HG02642 (cell line): ENCODE results near the gene ADSS2.
"Not testable (repeated sequence)": the region's sequence is repeated elsewhere in the genome, so short reads cannot be mapped to it uniquely, and the experiment has no call there.

ENCODE experiments used
- ATAC-seq: cut with Tn5 transposase; IDR thresholded peaks from one replicate; pipeline ENCODE4 v1.9.1; 2021; ENCODE audit warnings: mild to moderate bottlenecking; ENCODE audit not compliant: unreplicated experiment, poor library complexity

ADSS2 gene

GRCh38 chr1:244451539-244451950 is at the start of gene ADSS2:
ADSS2 (minus strand) TSS chr1:244451909; CDS start chr1:244451817, 92 bp downstream.
- ATAC-seq = no peak

GRCh38 chr1:244500515-244500914 is 48.8 kb upstream of the ADSS2 start:
- ATAC-seq = not testable (repeated sequence)

- not testable (repeated sequence) for ATAC-seq
Observed at GRCh38 chr1:244499484-244499883, 47.8 kb upstream of the ADSS2 start.

- no peak for ATAC-seq
Observed at GRCh38 chr1:244497805-244498204, 46.1 kb upstream of the ADSS2 start.

GRCh38 chr1:244496186-244496585 is 44.5 kb upstream of the ADSS2 start:
- ATAC-seq = no peak

GRCh38 chr1:244494653-244495052 is 42.9 kb upstream of the ADSS2 start:
- no peak for ATAC-seq

GRCh38 chr1:244484971-244485370 is 33.3 kb upstream of the ADSS2 start:
- not testable (repeated sequence) for ATAC-seq

- no peak for ATAC-seq
Observed at GRCh38 chr1:244473059-244473605, 21.4 kb upstream of the ADSS2 start.

- ATAC-seq = no peak
Observed at GRCh38 chr1:244466724-244467123, 15.0 kb upstream of the ADSS2 start.

GRCh38 chr1:244461245-244462071 is 9.7 kb upstream of the ADSS2 start, which contains the start of gene CATSPERE:
CATSPERE (plus strand) TSS chr1:244461273; CDS start chr1:244461430, 157 bp downstream.
- peak; percentile 99 for ATAC-seq

GRCh38 chr1:244460197-244460596 is 8.5 kb upstream of the ADSS2 start:
- ATAC-seq = no peak

- ATAC-seq = no peak
Observed at GRCh38 chr1:244458781-244459180, 7.1 kb upstream of the ADSS2 start.

GRCh38 chr1:244456586-244456985 is 4.9 kb upstream of the ADSS2 start:
- no peak for ATAC-seq

- no peak for ATAC-seq
Observed at GRCh38 chr1:244454412-244454811, 2.7 kb upstream of the ADSS2 start.

- ATAC-seq = peak; percentile 95
Observed at GRCh38 chr1:244451951-244452795, 464 bp upstream of the ADSS2 start.

- peak; percentile 18 for ATAC-seq
Observed at GRCh38 chr1:244450597-244451538, 841 bp downstream of the ADSS2 start.

- no peak for ATAC-seq
Observed at GRCh38 chr1:244449936-244450508, 1.7 kb downstream of the ADSS2 start.

- ATAC-seq = no peak
Observed at GRCh38 chr1:244448279-244449036, 3.3 kb downstream of the ADSS2 start.

- no peak for ATAC-seq
Observed at GRCh38 chr1:244447552-244447951, 4.2 kb downstream of the ADSS2 start.
